BLaER1 treated with 17β-estradiol and CSF1 and Interleukin-3, amounts not matched to agents 10 nM and 100 nM (cell line): ENCODE data around the gene SPOCK1.

Experiments used
- H3K27ac ChIP-seq, 11 experiments: shearing (Covaris generic); formaldehyde crosslinking; 2 replicates each; pipeline ENCODE4 v1.8.1; 2022
- H3K27me3 ChIP-seq, 11 experiments: shearing (Covaris generic); formaldehyde crosslinking; 2 replicates each; pipeline ENCODE4 v1.8.1; 2022
- H3K36me3 ChIP-seq, 11 experiments: shearing (Covaris generic); formaldehyde crosslinking; 2 replicates each; pipeline ENCODE4 v1.8.1; 2022
- H3K4me1 ChIP-seq, 10 experiments: shearing (Covaris generic); formaldehyde crosslinking; 2 replicates each; pipeline ENCODE4 v1.8.1; 2022
- H3K4me2 ChIP-seq, 11 experiments: shearing (Covaris generic); formaldehyde crosslinking; 2 replicates each; pipeline ENCODE4 v1.8.1; 2022
- H3K4me3 ChIP-seq, 10 experiments: shearing (Covaris generic); formaldehyde crosslinking; 2 replicates each; pipeline ENCODE4 v1.8.1; 2022
- H3K9ac ChIP-seq, 11 experiments: shearing (Covaris generic); formaldehyde crosslinking; 2 replicates each; pipeline ENCODE4 v1.8.1; 2022
- H3K9me3 ChIP-seq, 11 experiments: shearing (Covaris generic); formaldehyde crosslinking; replicated peaks in 1 of 11; 2 replicates each; pipeline ENCODE4 v1.8.1; 2022
- H4K20me1 ChIP-seq, 11 experiments: shearing (Covaris generic); formaldehyde crosslinking; 2 replicates each; pipeline ENCODE4 v1.8.1; 2022
- Cebpa-rat ChIP-seq, 11 experiments: shearing (Covaris generic); IDR thresholded peaks; 2 replicates each; pipeline ENCODE4 v1.8.1; 2022

SPOCK1 gene

GRCh38 chr5:136999787-137000186 lies 499.3 kb downstream of the SPOCK1 start:
- no peak overlapping the region for H3K4me3 ChIP-seq
- no peak overlapping the region for H3K4me2 ChIP-seq
- H4K20me1 ChIP-seq, result no peaks in the 10 kb centered on the region
- peaks cover 0 to 8% (median 0%) of the 10 kb centered on the region in 11 experiments; a peak in 2 of 22 replicates for H3K9me3 ChIP-seq
- no peaks in the 10 kb centered on the region for H3K36me3 ChIP-seq
- TF ChIP-seq Cebpa-rat (IDR thresholded peaks at IDR 0.05), result no peak
- H3K4me1 ChIP-seq, result no peaks in the 10 kb centered on the region
- no peak overlapping the region for H3K27ac ChIP-seq
- H3K9ac ChIP-seq, result no peak overlapping the region
- H3K27me3 ChIP-seq, result no peaks in the 10 kb centered on the region

- H3K4me1 ChIP-seq, result no peaks in the 10 kb centered on the region
- TF ChIP-seq Cebpa-rat (IDR thresholded peaks at IDR 0.05), result no peak
- H3K9me3 ChIP-seq, result peaks cover 0 to 8% (median 0%) of the 10 kb centered on the region in 11 experiments; a peak in 2 of 22 replicates
- no peaks in the 10 kb centered on the region for H4K20me1 ChIP-seq
- H3K9ac ChIP-seq, result no peak overlapping the region
- H3K4me3 ChIP-seq, result no peak overlapping the region
- no peaks in the 10 kb centered on the region for H3K27me3 ChIP-seq
- no peak overlapping the region for H3K27ac ChIP-seq
- H3K36me3 ChIP-seq, result no peaks in the 10 kb centered on the region
- H3K4me2 ChIP-seq, result no peak overlapping the region
Measured at GRCh38 chr5:136998854-136999357, 500.2 kb downstream of the SPOCK1 start.

GRCh38 chr5:136994154-136994553 lies 505.0 kb downstream of the SPOCK1 start:
- H3K9ac ChIP-seq, result no peak overlapping the region
- no peak overlapping the region for H3K4me2 ChIP-seq
- no peak overlapping the region for H3K27ac ChIP-seq
- peaks cover 0 to 8% (median 0%) of the 10 kb centered on the region in 11 experiments; a peak in 2 of 22 replicates for H3K9me3 ChIP-seq
- no peaks in the 10 kb centered on the region for H3K27me3 ChIP-seq
- no peaks in the 10 kb centered on the region for H3K36me3 ChIP-seq
- H4K20me1 ChIP-seq, result no peaks in the 10 kb centered on the region
- no peaks in the 10 kb centered on the region for H3K4me1 ChIP-seq
- TF ChIP-seq Cebpa-rat (IDR thresholded peaks at IDR 0.05), result no peak
- H3K4me3 ChIP-seq, result no peak overlapping the region

GRCh38 chr5:136992796-136993489 lies 506.2 kb downstream of the SPOCK1 start:
- no peak overlapping the region for H3K27ac ChIP-seq
- no peak overlapping the region for H3K4me2 ChIP-seq
- H3K4me3 ChIP-seq, result no peak overlapping the region
- no peaks in the 10 kb centered on the region for H4K20me1 ChIP-seq
- peaks cover 0 to 8% (median 0%) of the 10 kb centered on the region in 11 experiments; a peak in 2 of 22 replicates for H3K9me3 ChIP-seq
- no peak for TF ChIP-seq Cebpa-rat (IDR thresholded peaks at IDR 0.05)
- H3K4me1 ChIP-seq, result no peaks in the 10 kb centered on the region
- H3K27me3 ChIP-seq, result no peaks in the 10 kb centered on the region
- H3K9ac ChIP-seq, result no peak overlapping the region
- no peaks in the 10 kb centered on the region for H3K36me3 ChIP-seq

GRCh38 chr5:136985785-136986475 lies 513.2 kb downstream of the SPOCK1 start:
- H3K27me3 ChIP-seq, result no peaks in the 10 kb centered on the region
- no peaks in the 10 kb centered on the region for H4K20me1 ChIP-seq
- H3K27ac ChIP-seq, result no peak overlapping the region
- no peaks in the 10 kb centered on the region for H3K36me3 ChIP-seq
- TF ChIP-seq Cebpa-rat (IDR thresholded peaks at IDR 0.05), result no peak
- H3K9me3 ChIP-seq, result no peaks in the 10 kb centered on the region
- no peak overlapping the region for H3K4me3 ChIP-seq
- no peaks in the 10 kb centered on the region for H3K4me1 ChIP-seq
- H3K4me2 ChIP-seq, result no peak overlapping the region
- no peak overlapping the region for H3K9ac ChIP-seq

- Histone ChIP-seq H3K4me2 (no peak overlapping the region), H3K4me1 (no peaks in the 10 kb centered on the region), H3K9me3 (no peaks in the 10 kb centered on the region), H3K27ac (no peak overlapping the region), H3K27me3 (no peaks in the 10 kb centered on the region), H3K9ac (no peak overlapping the region), H4K20me1 (no peaks in the 10 kb centered on the region), H3K4me3 (no peak overlapping the region), H3K36me3 (no peaks in the 10 kb centered on the region)
- TF ChIP-seq Cebpa-rat (IDR thresholded peaks at IDR 0.05), result no peak
Measured at GRCh38 chr5:136984772-136985446, 514.2 kb downstream of the SPOCK1 start.

GRCh38 chr5:136981936-136982335 lies 517.2 kb downstream of the SPOCK1 start:
- TF ChIP-seq Cebpa-rat (IDR thresholded peaks at IDR 0.05), result no peak
- no peaks in the 10 kb centered on the region for H3K36me3 ChIP-seq

GRCh38 chr5:136979131-136979530 lies 520.0 kb downstream of the SPOCK1 start:
- H3K9ac ChIP-seq, result no peak overlapping the region
- H3K4me3 ChIP-seq, result no peak overlapping the region
- H3K27me3 ChIP-seq, result no peaks in the 10 kb centered on the region
- H4K20me1 ChIP-seq, result no peaks in the 10 kb centered on the region
- peak overlapping the region in 4 of 11 experiments; percentile 25 to 53 (median 46); a peak in 6 of 22 replicates for H3K4me2 ChIP-seq
- peaks cover 0 to 18% (median 8%) of the 10 kb centered on the region in 10 experiments; a peak in 12 of 20 replicates for H3K4me1 ChIP-seq
- H3K36me3 ChIP-seq, result no peaks in the 10 kb centered on the region
- H3K27ac ChIP-seq, result no peak overlapping the region
- TF ChIP-seq Cebpa-rat (IDR thresholded peaks at IDR 0.05), result no peak
- no peaks in the 10 kb centered on the region for H3K9me3 ChIP-seq

More at GRCh38 chr5:136981936-136982335, 517.2 kb downstream of the SPOCK1 start:
- Histone ChIP-seq H3K4me1 (peaks cover 0 to 18% (median 8%) of the 10 kb centered on the region in 10 experiments; a peak in 12 of 20 replicates), H3K27me3 (no peaks in the 10 kb centered on the region), H3K4me3 (no peak overlapping the region), H3K9ac (no peak overlapping the region), H3K27ac (no peak overlapping the region), H4K20me1 (no peaks in the 10 kb centered on the region), H3K4me2 (no peak overlapping the region), H3K9me3 (no peaks in the 10 kb centered on the region)

- no peak overlapping the region for H3K4me3 ChIP-seq
- no peak overlapping the region for H3K9ac ChIP-seq
- H4K20me1 ChIP-seq, result no peaks in the 10 kb centered on the region
- peaks cover 0 to 26% (median 16%) of the 10 kb centered on the region in 11 experiments; a peak in 14 of 22 replicates for H3K9me3 ChIP-seq
- TF ChIP-seq Cebpa-rat (IDR thresholded peaks at IDR 0.05), result no peak
- no peaks in the 10 kb centered on the region for H3K36me3 ChIP-seq
- no peaks in the 10 kb centered on the region for H3K4me1 ChIP-seq
- H3K27ac ChIP-seq, result no peak overlapping the region
- no peaks in the 10 kb centered on the region for H3K27me3 ChIP-seq
- no peak overlapping the region for H3K4me2 ChIP-seq
Measured at GRCh38 chr5:136963504-136963903, 535.6 kb downstream of the SPOCK1 start.
